ENCODE measurements around the gene TMEM185A. TPM values are rescaled to one million over a fixed set of nuclear protein-coding genes. Genes with fewer than 3 reads are reported as not detected.

TMEM185A gene
- total and polyA plus RNA-seq, 8 donors: 5.1 to 13.7 (median 9.0) TPM

DNA sequence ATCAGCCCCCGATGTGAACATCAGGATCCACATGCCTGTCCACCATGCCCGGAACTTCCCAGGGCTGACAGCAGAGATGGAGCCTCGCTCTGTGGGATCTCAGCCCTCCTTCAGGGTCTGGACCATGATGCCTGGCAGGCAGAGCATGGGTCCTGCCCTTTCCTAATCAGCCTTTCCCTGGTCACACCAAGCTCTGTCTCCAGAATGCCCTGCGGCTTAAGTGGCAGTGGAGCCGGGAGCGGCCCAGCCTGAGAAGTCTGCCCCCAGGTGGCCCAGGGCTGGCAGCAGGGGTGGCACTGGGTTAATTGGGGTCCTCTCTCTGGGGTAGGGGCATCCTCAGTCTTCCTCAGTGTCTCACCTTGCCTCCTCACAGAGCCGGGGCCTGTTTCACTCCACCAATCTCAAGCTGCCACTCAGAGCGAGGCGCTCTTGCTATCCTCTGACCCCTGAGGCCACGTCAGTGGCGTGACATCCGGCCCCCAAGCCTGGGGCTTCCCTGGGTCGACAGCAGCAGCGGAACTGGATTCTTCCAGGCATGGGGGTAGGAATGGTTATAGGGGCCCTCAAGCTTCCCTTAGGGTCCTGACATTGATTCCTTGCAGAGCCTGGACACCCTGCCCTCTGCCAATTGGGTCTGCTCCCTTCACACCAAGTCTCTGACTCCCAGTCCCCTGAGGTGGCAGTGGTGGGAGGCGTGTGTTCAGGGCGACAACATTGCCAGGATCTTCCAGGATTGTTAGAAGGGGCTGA, 20.8 kb upstream of the TMEM185A start:
- TF ChIP-seq, protein P1, sequence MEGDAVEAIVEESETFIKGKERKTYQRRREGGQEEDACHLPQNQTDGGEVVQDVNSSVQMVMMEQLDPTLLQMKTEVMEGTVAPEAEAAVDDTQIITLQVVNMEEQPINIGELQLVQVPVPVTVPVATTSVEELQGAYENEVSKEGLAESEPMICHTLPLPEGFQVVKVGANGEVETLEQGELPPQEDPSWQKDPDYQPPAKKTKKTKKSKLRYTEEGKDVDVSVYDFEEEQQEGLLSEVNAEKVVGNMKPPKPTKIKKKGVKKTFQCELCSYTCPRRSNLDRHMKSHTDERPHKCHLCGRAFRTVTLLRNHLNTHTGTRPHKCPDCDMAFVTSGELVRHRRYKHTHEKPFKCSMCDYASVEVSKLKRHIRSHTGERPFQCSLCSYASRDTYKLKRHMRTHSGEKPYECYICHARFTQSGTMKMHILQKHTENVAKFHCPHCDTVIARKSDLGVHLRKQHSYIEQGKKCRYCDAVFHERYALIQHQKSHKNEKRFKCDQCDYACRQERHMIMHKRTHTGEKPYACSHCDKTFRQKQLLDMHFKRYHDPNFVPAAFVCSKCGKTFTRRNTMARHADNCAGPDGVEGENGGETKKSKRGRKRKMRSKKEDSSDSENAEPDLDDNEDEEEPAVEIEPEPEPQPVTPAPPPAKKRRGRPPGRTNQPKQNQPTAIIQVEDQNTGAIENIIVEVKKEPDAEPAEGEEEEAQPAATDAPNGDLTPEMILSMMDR (IDR thresholded peaks at IDR 0.05): no peak
- intact Hi-C loops (cut with DNase I): loop anchor here in 1 of 3 donors (10.0 kb wide), 1 partner anchor 102 kb away; no protein-coding TSS in a partner anchor
- ATAC-seq (no peak), FAIRE-seq (no peak), DNase-seq (peak in 1 of 6 donors; percentile 45)
- H3K27me3 ChIP-seq: no peaks in the 10 kb centered on the region
- no peaks in the 10 kb centered on the region for H3K36me3 ChIP-seq
- H3K9me3 ChIP-seq: no peaks in the 10 kb centered on the region
- H3K4me1 ChIP-seq: no peaks in the 10 kb centered on the region
- no peak overlapping the region for H3K4me3 ChIP-seq
- 79 to 80% methylated on average over 16 of the region's 16 CpGs for WGBS, 2 donors
- no peak overlapping the region for H3K27ac ChIP-seq

DNA sequence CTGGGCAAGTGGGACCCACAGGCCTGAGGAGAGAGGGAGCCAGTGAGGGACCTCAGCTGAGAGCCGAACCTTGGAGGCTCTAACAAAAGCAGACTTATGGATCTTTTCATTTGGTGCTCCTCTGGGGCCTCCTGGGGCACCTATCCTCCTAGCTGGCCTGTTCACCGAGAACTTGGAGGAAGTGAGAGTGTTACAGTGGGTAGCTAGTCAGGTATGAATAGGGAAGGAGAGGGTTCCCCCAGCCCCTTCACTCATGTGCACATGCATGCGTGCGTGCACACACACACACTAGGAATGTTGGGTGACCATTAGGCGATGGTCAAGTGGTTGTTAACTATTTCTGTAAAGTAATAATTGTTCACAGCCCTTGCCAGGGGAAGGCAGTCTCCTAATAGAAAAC, 18.6 kb upstream of the TMEM185A start:
- intact Hi-C loops (cut with DNase I): loop anchor here in 1 of 3 donors (10.0 kb wide), 1 partner anchor 105 kb away; no protein-coding TSS in a partner anchor
- ATAC-seq (no peak), FAIRE-seq (no peak), DNase-seq (no peak)
- TF ChIP-seq, protein P1 (IDR thresholded peaks at IDR 0.05): no peak
- Histone ChIP-seq H3K36me3 (no peaks in the 10 kb centered on the region), H3K27ac (no peak overlapping the region), H3K9me3 (no peaks in the 10 kb centered on the region), H3K27me3 (no peaks in the 10 kb centered on the region), H3K4me3 (no peak overlapping the region), H3K4me1 (no peaks in the 10 kb centered on the region)
- WGBS, 2 donors: 78 to 90% methylated on average over 5 of the region's 5 CpGs

DNA sequence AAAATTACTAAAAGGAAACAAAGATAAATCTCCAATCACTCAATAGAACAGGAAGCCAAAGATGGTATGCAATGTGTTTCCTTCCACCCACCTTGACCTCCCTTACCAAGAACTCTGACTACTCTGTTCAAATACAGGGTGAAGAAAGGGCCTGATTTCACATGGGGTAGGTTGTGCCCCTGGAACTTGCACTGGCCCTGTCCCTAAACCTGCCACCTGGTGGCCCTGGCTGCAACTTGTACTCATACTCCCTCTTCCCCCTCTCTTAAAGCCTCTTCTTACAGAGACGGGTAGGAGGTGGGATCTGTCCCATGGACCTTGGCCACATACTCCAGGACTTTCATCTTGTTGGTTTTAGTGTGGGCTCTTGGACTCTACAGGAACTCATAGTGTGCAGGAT, 17.3 kb upstream of the TMEM185A start:
- 55 to 69% methylated on average over 1 of the region's 1 CpG for WGBS, 2 donors
- Histone ChIP-seq H3K27me3 (peaks cover 0 to 4% (median 1%) of the 10 kb centered on the region in 4 donors), H3K27ac (no peak overlapping the region), H3K9me3 (no peaks in the 10 kb centered on the region), H3K36me3 (no peaks in the 10 kb centered on the region), H3K4me3 (no peak overlapping the region), H3K4me1 (no peaks in the 10 kb centered on the region)
- ATAC-seq: no peak
- intact Hi-C loops (cut with DNase I): no loop called here
- FAIRE-seq: no peak
- TF ChIP-seq, protein P1 (IDR thresholded peaks at IDR 0.05): no peak
- no peak for DNase-seq

DNA sequence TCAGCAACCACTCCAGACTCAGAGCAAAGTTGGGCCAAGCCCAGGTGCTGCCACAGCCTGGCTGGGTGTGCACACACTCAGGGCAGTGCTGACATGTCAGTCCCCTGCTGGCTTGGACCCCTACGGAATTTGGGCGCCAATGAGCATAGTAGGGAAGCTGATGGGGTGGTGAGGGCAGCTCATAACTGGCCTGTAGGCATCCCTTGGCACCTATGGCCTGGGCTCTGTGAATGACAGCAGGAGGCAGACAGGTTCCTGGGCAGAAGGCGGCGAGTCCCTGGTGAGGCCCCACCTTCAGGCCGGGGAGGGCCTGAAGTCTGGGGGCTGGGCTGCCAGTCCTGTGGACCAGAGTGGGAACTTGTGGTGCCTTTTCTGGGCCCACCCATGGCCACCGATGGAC, 15.9 kb upstream of the TMEM185A start:
- Histone ChIP-seq H3K27ac (no peak overlapping the region), H3K4me3 (no peak overlapping the region), H3K27me3 (peaks cover 0 to 12% (median 2%) of the 10 kb centered on the region in 4 donors), H3K4me1 (no peaks in the 10 kb centered on the region), H3K36me3 (no peaks in the 10 kb centered on the region), H3K9me3 (no peaks in the 10 kb centered on the region)
- DNase-seq (peak in 1 of 6 donors; percentile 56), FAIRE-seq (no peak), ATAC-seq (no peak)
- TF ChIP-seq, protein P1 (IDR thresholded peaks at IDR 0.05): no peak
- intact Hi-C loops (cut with DNase I): no loop called here
- 75 to 78% methylated on average over 6 of the region's 6 CpGs for WGBS, 2 donors

DNA sequence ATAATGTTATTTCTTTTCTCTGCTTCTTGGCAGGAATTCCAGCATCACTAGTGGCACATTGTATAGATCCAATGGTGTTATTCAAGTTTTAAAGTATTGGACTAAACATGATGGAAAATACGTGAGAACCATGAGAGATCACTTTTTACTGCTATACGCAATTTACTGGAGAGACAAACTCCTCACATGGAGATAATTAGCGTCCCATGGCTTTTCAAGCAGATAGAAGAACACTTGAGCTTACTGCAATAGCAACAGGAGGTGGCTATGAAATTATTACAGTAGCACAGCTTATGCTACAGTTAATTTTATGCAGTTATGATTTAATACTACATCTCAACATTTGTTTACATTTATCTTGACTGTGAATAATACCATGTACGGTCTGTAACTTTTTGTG, 11.9 kb upstream of the TMEM185A start:
- H3K27me3 ChIP-seq: peaks cover 0 to 20% (median 2%) of the 10 kb centered on the region in 4 donors
- no peak overlapping the region for H3K4me3 ChIP-seq
- TF ChIP-seq, protein P1 (IDR thresholded peaks at IDR 0.05): no peak
- H3K27ac ChIP-seq: no peak overlapping the region
- H3K4me1 ChIP-seq: no peaks in the 10 kb centered on the region
- intact Hi-C loops (cut with DNase I): no loop called here
- no peak for ATAC-seq
- 67 to 74% methylated on average over 4 of the region's 4 CpGs for WGBS, 2 donors
- no peaks in the 10 kb centered on the region for H3K36me3 ChIP-seq
- DNase-seq: no peak
- H3K9me3 ChIP-seq: no peaks in the 10 kb centered on the region
- peak; percentile 47 for FAIRE-seq

Data from pancreas (tissue), 10 donors.